Muscle of leg (tissue), 11 donors: ENCODE data around the gene AOPEP. TPM values are rescaled to one million over a fixed set of nuclear protein-coding genes. Genes with fewer than 3 reads are reported as not detected.
"Not testable (repeated sequence)": the region's sequence is repeated elsewhere in the genome, so short reads cannot be mapped to it uniquely, and the experiment has no call there.

Experiments
- DNase-seq: peaks from one replicate; pipeline ENCODE4 v3.0.0; 2013
- H3K27ac ChIP-seq: one replicate; pipeline ENCODE4 v1.5.1; 2013; ENCODE audit warnings: mild to moderate bottlenecking, low read length, control low read depth
- H3K27me3 ChIP-seq: one replicate; pipeline ENCODE4 v1.6.1; 2013; ENCODE audit warnings: low read length; ENCODE audit not compliant: control insufficient read depth, insufficient read depth
- H3K36me3 ChIP-seq: one replicate; pipeline ENCODE4 v1.6.1; 2013; ENCODE audit warnings: low read length; ENCODE audit not compliant: control insufficient read depth, insufficient read depth
- H3K4me1 ChIP-seq: one replicate; pipeline ENCODE4 v1.6.1; 2013; ENCODE audit warnings: low read length; ENCODE audit not compliant: control insufficient read depth, insufficient read depth
- H3K4me3 ChIP-seq: one replicate; pipeline ENCODE4 v1.5.1; 2013; ENCODE audit warnings: low read length, control low read depth
- H3K9me3 ChIP-seq: replicated peaks from 2 replicates; pipeline ENCODE4 v1.6.1; 2013; ENCODE audit warnings: low read depth, low read length; ENCODE audit not compliant: control insufficient read depth
- WGBS: methylation state at CpG from one replicate; pipeline ENCODE4 v1.1.5; 2013; ENCODE audit warnings: missing lambda C conversion rate; ENCODE audit not compliant: insufficient coverage; 5-methylcytosine and 5-hydroxymethylcytosine counted together
- polyA plus RNA-seq, 8 donors: library from polyadenylated mRNA; unstranded; fragments of 120-200 nt; gene quantifications; one replicate each; pipeline versions ENCODE4 v1.2.1 to v1.2.3, GENCODE V29; 2013; ENCODE audit warnings: inconsistent platforms in 1 of 8, low replicate concordance in 1 of 8; ENCODE audit not compliant: insufficient read length in 8 of 8, insufficient read depth in 1 of 8
- total RNA-seq: library from RNA; stranded (reverse); fragments of 120-200 nt; gene quantifications from one replicate; pipeline ENCODE4 v1.2.4, GENCODE V29; 2013

Gene AOPEP
- total and polyA plus RNA-seq, 9 donors = 35.0 to 52.3 (median 43.3) TPM

DNA sequence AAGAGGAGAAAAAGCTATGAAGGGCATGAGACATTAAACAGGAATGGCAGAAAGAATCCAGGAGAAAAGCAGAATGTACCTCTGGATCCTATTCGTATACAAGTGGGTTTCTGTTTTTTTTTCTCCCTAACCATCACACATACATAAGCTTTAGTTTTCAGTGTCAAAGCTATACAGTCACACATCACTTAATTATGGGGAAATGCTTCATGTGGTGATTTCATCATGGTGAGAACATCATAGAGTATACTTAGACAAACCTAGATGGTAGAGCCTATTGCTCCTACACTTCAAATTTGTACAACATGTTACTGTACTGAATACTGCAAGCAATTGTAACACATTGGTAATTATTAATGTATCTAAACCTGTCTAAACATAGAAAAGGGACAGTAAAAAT is 290.6 kb downstream of the AOPEP start:
- no CpG with 5 or more reads among the region's 1 CpG for WGBS
- Histone ChIP-seq H3K9me3 (no peaks in the 10 kb centered on the region), H3K36me3 (peaks cover 31% of the 10 kb centered on the region), H3K4me1 (peaks cover 9% of the 10 kb centered on the region), H3K27me3 (no peaks in the 10 kb centered on the region), H3K27ac (no peak overlapping the region), H3K4me3 (no peak overlapping the region)
- no peak for DNase-seq

DNA sequence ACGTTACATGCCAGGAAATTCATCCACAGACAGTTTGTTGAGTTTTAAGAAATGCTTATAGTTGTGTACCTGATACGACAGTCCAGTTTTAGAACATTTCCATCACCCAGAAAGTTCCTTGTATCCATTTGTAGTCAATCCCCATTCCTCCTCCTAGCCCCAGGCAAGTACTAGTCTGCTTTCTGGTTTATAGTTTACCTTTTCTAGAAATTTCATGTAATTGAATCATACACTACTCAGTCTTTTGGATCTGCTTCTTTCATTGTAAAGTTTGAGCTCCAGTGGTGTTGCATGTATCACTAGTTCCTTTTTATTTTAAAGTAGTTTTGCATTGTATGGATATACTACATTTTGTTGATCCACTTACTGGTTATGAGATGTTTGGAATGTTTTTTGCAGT is 291.2 kb downstream of the AOPEP start:
- H3K27me3 ChIP-seq = no peaks in the 10 kb centered on the region
- no peak for DNase-seq
- H3K27ac ChIP-seq = no peak overlapping the region
- WGBS = no CpG with 5 or more reads among the region's 2 CpGs
- H3K9me3 ChIP-seq = no peaks in the 10 kb centered on the region
- H3K36me3 ChIP-seq = peaks cover 28% of the 10 kb centered on the region
- H3K4me3 ChIP-seq = no peak overlapping the region
- peaks cover 8% of the 10 kb centered on the region for H3K4me1 ChIP-seq

DNA sequence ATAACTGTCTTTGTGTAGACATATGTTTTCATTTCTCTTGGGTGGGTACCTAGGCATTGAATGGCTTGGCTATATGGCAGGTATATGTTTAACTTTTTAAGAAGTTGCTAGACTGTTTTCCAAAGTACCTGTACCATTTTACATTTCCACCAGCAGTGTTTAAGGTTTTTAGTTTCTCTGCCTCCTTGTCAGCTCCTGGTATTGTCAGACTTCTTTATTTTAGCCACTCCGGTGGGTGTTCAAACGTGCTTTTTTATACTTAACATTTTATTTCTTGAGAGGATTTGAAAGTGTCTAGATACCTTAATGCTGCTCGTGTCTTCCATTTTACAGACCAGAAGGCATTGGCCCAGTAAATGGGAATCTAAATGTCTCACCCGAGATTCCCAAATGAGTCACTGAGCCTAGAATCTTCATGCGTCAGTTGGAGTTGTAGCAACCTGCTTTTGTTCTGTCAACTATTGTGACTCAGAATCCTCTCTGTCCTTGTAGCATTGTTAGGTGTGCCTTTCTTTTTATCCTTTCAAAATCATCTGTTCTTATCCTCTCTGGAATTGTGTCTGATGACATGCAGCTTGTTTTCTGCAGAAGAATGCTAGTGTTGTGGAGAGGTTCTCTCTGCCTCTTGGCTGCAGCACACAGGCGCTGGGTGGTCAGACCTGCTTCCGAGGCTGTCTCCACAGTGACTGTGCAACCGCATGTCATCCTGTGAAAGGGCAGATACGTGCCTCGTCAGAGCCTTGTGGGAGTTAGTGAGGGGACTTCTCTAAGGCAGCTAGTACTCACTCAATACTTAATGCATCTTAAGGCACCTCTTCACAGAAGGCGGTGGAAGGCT is 291.8 kb downstream of the AOPEP start:
- no peak overlapping the region for H3K4me3 ChIP-seq
- 45% methylated on average over 2 of the region's 11 CpGs for WGBS
- peaks cover 14% of the 10 kb centered on the region for H3K4me1 ChIP-seq
- no peaks in the 10 kb centered on the region for H3K9me3 ChIP-seq
- DNase-seq = no peak
- peak overlapping the region; percentile 4 for H3K27ac ChIP-seq
- H3K27me3 ChIP-seq = no peaks in the 10 kb centered on the region
- peaks cover 28% of the 10 kb centered on the region for H3K36me3 ChIP-seq

DNA sequence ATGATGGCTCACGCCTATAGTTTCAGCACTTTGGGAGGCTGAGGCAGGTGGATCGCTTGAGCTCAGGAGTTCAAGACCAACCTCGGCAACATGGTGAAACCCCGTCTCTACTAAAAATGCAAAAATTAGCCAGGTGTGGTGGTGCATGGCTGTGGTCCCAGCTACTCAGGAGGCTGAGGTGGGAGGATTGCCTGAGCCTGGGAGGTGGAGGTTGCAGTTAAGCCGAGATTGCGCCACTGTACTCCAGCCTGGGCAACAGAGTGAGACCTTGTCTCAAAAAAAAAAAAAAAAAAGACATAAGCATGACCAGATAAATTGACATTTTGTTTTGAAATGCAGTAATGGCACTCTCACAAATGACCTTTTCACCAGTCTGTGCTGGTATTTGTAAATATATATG is 294.1 kb downstream of the AOPEP start:
- H3K9me3 ChIP-seq, H3K27me3 ChIP-seq, H3K27ac ChIP-seq, H3K4me3 ChIP-seq, DNase-seq: not testable (repeated sequence)
- Histone ChIP-seq H3K4me1 (peaks cover 34% of the 10 kb centered on the region), H3K36me3 (peaks cover 24% of the 10 kb centered on the region)
- 90% methylated on average over 2 of the region's 6 CpGs for WGBS

DNA sequence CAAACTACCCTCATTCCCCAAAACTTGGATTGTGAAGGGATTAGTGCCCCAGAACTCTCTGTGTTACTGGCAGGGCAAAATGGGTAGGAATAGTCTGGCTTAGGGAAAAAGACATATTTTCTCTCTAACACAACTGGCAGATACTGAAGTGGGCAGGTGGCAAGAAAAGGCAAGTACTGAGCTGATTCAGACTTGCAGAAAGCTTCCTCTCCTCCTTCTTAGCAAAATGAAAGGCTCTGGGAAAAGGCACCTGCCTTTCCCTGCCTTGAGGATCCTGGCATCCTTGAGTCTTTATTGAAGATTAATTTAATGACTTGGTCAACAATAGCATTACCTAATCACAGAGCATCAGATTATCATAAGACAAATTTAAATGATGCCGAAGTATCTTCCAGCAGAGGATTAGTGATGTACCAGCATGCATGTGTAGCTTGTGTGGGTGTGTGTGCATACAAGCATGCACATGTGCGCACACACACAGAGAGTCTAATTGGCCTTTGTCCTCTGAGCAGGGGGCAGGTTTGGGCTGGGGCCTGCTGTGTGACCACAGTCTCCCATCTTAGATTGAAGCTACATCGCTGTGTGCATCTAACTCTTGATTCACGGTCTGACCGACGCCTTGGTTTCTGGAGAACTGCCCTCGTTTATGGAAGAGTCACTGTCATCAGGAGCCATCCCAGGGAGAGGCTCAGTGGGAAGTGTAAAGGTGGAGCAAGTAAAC is 294.8 kb downstream of the AOPEP start:
- Histone ChIP-seq H3K27me3 (no peaks in the 10 kb centered on the region), H3K36me3 (peaks cover 23% of the 10 kb centered on the region), H3K27ac (no peak overlapping the region), H3K4me1 (peaks cover 35% of the 10 kb centered on the region), H3K4me3 (no peak overlapping the region), H3K9me3 (no peaks in the 10 kb centered on the region)
- 86% methylated on average over 5 of the region's 7 CpGs for WGBS
- DNase-seq = no peak

DNA sequence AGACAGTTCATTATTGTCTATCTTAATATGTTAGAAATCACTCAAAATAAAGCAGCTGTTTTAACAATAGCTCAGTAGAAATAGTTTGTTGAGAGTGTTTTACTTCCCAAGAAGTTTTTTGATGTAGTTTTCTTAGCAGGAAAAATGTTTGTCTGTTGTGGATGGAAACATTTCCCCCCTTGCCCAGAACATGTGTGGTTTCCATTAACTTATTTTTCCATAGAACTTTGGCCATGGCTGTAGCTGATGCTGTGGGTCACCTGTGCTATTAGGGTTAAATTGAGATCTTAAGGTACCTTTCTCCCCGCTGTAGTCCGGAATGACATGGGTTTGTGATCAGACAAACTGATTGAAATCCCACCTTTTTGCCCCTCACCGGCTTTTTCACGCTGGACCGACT is 296.2 kb downstream of the AOPEP start:
- peaks cover 35% of the 10 kb centered on the region for H3K4me1 ChIP-seq
- H3K27me3 ChIP-seq = no peaks in the 10 kb centered on the region
- H3K27ac ChIP-seq = peak overlapping the region; percentile 62
- no peak overlapping the region for H3K4me3 ChIP-seq
- peaks cover 17% of the 10 kb centered on the region for H3K36me3 ChIP-seq
- DNase-seq = peak; percentile 74
- no peaks in the 10 kb centered on the region for H3K9me3 ChIP-seq
- WGBS = 55% methylated on average over 4 of the region's 5 CpGs

DNA sequence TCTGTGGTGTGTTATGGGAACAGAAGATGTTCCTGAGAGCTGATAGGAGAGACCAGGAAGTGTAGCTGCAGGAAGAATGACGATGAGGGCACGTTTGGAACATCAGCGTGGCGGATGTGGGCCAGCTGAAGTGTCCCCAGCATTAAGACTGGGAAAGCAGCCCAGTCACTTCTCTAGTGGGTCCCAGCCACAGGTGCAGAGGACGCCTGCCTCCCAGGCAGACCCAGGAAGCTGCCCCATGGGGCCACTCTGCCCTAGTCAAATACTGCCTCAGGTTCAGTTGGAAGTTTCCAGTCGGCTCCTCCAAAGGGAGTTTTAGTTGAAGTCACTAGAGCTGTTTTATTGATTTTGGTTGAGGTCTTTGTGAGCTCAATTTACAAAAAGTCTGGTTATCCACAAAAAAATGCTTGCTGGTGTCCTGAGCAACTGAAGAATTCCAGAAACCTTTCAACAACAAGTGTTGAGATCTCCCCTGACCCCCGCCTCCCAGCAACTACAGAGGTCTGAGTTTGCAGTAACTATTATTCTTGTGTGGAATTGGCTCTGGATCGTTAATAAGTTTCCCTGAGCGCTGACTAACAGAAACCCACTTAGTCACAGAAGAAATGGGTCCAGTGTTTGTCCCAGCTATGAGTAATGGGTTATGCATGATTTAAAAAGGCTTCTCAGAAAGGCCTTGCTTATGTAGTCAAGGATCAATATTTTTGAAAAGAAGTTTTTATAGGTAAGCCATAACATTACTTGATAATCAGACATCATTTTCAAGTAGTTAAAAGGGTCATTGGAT is 296.9 kb downstream of the AOPEP start:
- peaks cover 20% of the 10 kb centered on the region for H3K36me3 ChIP-seq
- peaks cover 40% of the 10 kb centered on the region for H3K4me1 ChIP-seq
- WGBS = 29% methylated on average over 6 of the region's 9 CpGs
- no peak overlapping the region for H3K4me3 ChIP-seq
- H3K9me3 ChIP-seq = no peaks in the 10 kb centered on the region
- DNase-seq = peak; percentile 81
- no peaks in the 10 kb centered on the region for H3K27me3 ChIP-seq
- H3K27ac ChIP-seq = peak overlapping the region; percentile 62

DNA sequence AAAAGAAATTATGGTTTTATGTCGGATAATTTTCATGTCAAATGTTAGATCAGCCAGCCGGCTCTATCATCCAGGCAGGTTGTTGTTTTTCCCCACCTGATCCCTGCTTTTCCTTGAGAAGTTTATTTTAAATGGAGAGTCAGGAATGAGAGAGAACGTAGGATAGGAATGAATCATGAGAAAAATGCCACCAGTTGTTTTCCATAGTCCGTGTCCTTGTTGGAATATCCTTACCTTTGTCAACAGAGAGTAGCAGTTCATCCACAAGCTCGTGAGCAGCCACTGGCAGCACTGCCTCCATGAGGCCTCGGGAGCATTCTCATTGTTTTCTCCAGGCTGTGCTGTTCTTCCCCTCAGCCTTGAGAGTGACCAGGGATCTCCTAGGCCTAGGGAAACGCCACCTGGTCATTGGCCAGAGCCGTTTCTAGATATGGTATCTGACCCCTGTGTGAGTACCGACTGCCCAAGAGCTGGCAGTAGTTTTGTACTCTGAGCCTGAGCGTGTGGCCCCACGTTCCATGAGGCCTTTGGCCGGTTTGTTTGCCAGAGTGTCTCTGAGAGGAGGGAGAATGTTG is 297.7 kb downstream of the AOPEP start:
- H3K36me3 ChIP-seq = peaks cover 16% of the 10 kb centered on the region
- WGBS = 38% methylated on average over 6 of the region's 12 CpGs
- DNase-seq = no peak

DNA sequence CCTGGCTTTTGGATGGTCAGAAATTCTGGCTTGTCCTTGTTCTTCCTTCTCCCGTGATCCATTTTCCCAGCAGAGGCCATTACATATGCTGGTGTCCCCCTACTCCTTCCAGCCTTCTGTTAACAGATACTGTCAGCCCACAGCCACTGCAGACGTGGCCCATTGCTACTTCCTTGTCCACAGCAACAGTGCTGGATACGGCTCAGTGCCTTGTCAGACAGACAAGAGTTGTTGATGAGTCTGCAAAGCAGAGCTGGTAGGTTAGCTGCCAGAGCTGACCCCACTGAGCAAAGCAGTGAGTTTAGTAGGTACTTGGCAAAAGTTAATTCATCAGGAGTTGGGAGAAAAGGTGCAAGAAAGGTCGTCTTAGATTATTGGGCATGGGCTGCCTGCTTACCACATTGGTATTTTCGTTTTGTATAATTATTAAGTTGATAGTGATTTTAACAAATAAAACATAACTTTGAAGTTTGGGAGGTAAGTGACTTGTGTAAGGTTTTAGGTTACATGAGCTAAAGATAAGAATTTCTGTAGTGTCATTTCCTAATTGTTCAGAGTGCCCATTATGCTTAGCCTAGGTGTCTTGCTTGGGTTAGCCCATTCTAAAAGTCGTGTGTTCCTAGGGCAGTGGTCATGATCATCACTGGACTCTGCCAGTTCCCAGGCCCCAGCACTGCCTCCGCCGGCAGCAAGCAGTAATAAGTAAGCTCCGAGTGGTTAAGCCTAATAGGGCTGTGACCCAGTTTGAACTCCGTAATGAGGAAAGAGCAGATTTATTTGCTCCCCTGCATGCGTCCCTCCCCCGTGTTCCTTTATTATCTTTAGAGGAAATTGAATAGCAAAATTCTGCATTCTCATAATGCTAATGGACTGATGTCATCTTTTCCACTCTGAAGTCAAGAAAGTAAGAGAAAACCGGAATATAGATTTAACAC is 299.0 kb downstream of the AOPEP start:
- Histone ChIP-seq H3K27me3 (no peaks in the 10 kb centered on the region), H3K27ac (peak overlapping the region; percentile 32), H3K36me3 (peaks cover 7% of the 10 kb centered on the region), H3K4me3 (no peak overlapping the region), H3K9me3 (no peaks in the 10 kb centered on the region), H3K4me1 (peaks cover 48% of the 10 kb centered on the region)
- DNase-seq = peak; percentile 83
- whole genome bisulfite sequencing = 92% methylated on average over 2 of the region's 13 CpGs

More for the DNA sequence above, 297.7 kb downstream of the AOPEP start:
- H3K27ac ChIP-seq = peak overlapping the region; percentile 62
- H3K27me3 ChIP-seq = no peaks in the 10 kb centered on the region
- H3K9me3 ChIP-seq = no peaks in the 10 kb centered on the region
- H3K4me1 ChIP-seq = peaks cover 41% of the 10 kb centered on the region
- no peak overlapping the region for H3K4me3 ChIP-seq
